Measurements from ENCODE around the gene PIBF1. TPM values are rescaled to one million over a fixed set of nuclear protein-coding genes. Genes with fewer than 3 reads are reported as not detected.
A peak's percentile ranks its signal among the peaks of the same experiment; 100 is the strongest.

The PIBF1 gene
- total and polyA plus RNA-seq, 2 of the 4 experiments (the other 2 are of a cell fraction): 5.1 to 13.3 TPM

DNA sequence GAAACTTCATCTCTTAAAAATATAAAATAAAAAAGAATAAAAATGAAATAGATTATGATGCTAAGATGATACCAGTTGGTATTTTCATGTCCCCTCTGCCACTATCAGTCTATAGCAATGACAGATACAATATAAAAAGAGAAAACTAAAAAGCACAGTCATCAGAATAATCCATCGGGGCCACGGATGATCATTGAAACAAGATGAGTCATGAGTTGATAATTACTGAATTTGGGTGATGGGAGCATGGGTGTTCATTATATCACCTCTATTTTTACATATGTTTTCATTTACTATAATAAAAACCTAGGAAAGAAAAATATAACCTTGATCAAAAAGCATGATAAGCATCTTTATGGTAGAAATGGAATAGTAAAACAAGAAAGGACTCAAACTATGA lies 41.1 kb downstream of the PIBF1 start:
- in situ Hi-C loops (cut with MboI; ENCODE audit: low sequenced_read_pairs) (loop anchor here (25.0 kb wide), 1 partner anchor 889 kb away; no protein-coding TSS in a partner anchor), dilution Hi-C loops (cut with HindIII; ENCODE audit: low sequenced_read_pairs, unreplicated experiment) (no loop called here), intact Hi-C loops (cut with micrococcal nuclease) (no loop called here)
- H2BK5ac ChIP-seq (ENCODE audit: low read depth, low read length, poor library complexity, severe bottlenecking): no peak overlapping the region
- no peak overlapping the region for H3K4ac ChIP-seq (ENCODE audit: low read depth, low read length)
- no peak overlapping the region for H4K91ac ChIP-seq (ENCODE audit: insufficient read depth, low read depth, low read length)
- H3K27ac ChIP-seq (ENCODE audit: insufficient read depth, low read length): no peak overlapping the region
- H3K9me3 ChIP-seq (ENCODE audit: control insufficient read depth, insufficient read depth, low read length): no peaks in the 10 kb centered on the region
- H3K18ac ChIP-seq (ENCODE audit: low read depth, low read length): no peak overlapping the region
- H3K4me1 ChIP-seq (ENCODE audit: control insufficient read depth, insufficient read depth, low read length): no peaks in the 10 kb centered on the region
- ChIA-PET POLR2A (ENCODE audit: unreplicated experiment) (no interaction called here), CTCF (no interaction called here)
- no peak overlapping the region for H2AK5ac ChIP-seq (ENCODE audit: low read depth, low read length)
- peaks cover 0 to 3% of the 10 kb centered on the region in 2 experiments; a peak in 1 of 4 replicates for H3K79me1 ChIP-seq (ENCODE audit: low read depth in 1 of 2, low read length in 2 of 2)
- no peak overlapping the region for H2AK9ac ChIP-seq (replicated peaks; ENCODE audit: low read depth, low read length, poor library complexity)
- no peaks in the 10 kb centered on the region for H3K27me3 ChIP-seq (ENCODE audit: control insufficient read depth, insufficient read depth, low read length)
- no peak overlapping the region for H3K4me2 ChIP-seq (ENCODE audit: low read depth, low read length)
- H3K14ac ChIP-seq (replicated peaks; ENCODE audit: low read depth, low read length): no peak overlapping the region
- H2BK120ac ChIP-seq (ENCODE audit: low read depth, low read length): no peak overlapping the region
- ATAC-seq (ENCODE audit: low read depth) (no peak), DNase-seq (no peak)
- no peak overlapping the region for H2BK15ac ChIP-seq (ENCODE audit: low read depth, low read length)
- no peak overlapping the region for H4K5ac ChIP-seq (ENCODE audit: low read depth, low read length)
- WGBS, 2 experiments (ENCODE audit: extremely low coverage in 2 of 2, insufficient read length in 1 of 2): no CpG with 5 or more reads among the region's 2 CpGs
- no peak overlapping the region for H3K56ac ChIP-seq (ENCODE audit: extremely low read depth, insufficient read depth, low read length)
- H3K9me1 ChIP-seq (ENCODE audit: insufficient read depth, low read length): no peaks in the 10 kb centered on the region
- no peak overlapping the region for H4K8ac ChIP-seq (ENCODE audit: low read depth in 2 of 2, low read length in 2 of 2)
- no TSS peak for BruUV-seq (replicated peaks)
- H3K4me3 ChIP-seq (ENCODE audit: insufficient read depth, low read depth, low read length): no peak overlapping the region
- no peaks in the 10 kb centered on the region for H4K20me1 ChIP-seq (ENCODE audit: insufficient read depth, low read length)
- H3K36me3 ChIP-seq (ENCODE audit: control insufficient read depth, insufficient read depth, low read length): peaks cover 1% of the 10 kb centered on the region; the same call in 1 of the 2 replicates
- no peak overlapping the region for H2BK20ac ChIP-seq (ENCODE audit: low read depth, low read length)
- TF ChIP-seq MAFK (IDR thresholded peaks at IDR 0.05; ENCODE audit: low read depth, low read length) (peak; percentile 34; the same call in 1 of the 2 replicates), BHLHE40 (IDR thresholded peaks at IDR 0.05; ENCODE audit: low read depth, low read length) (no peak)
- H2AFZ ChIP-seq (replicated peaks; ENCODE audit: low read length, poor library complexity): no peak overlapping the region
- H3K23ac ChIP-seq (ENCODE audit: low read depth, low read length): no peak overlapping the region
- H3K9ac ChIP-seq (ENCODE audit: low read depth, low read length): no peak overlapping the region

All from IMR-90 (cell line).